Measurements from ENCODE around the gene NBEAL2. TPM values are rescaled to one million over a fixed set of nuclear protein-coding genes. Genes with fewer than 3 reads are reported as not detected.

Gene NBEAL2
- total RNA-seq, 1 donor from 2014 or later = 202 TPM

GRCh38 chr3:47047673-47048072, 68.2 kb downstream of the NBEAL2 start:
- DNase-seq (ENCODE audit: low spot score) = no peak
- Mint-ChIP-seq H3K9me3 (ENCODE audit: unreplicated experiment) (no peaks in the 10 kb centered on the region), H3K27ac (ENCODE audit: unreplicated experiment) (no peak overlapping the region), H3K4me3 (ENCODE audit: unreplicated experiment) (no peak overlapping the region), H3K27me3 (ENCODE audit: unreplicated experiment) (peaks cover 1% of the 10 kb centered on the region), H3K4me1 (ENCODE audit: unreplicated experiment) (no peaks in the 10 kb centered on the region), H3K36me3 (ENCODE audit: low read depth, unreplicated experiment) (peaks cover 6% of the 10 kb centered on the region)
- no peak for TF ChIP-seq CTCF (IDR thresholded peaks at IDR 0.05; ENCODE audit: unreplicated experiment)

DNA sequence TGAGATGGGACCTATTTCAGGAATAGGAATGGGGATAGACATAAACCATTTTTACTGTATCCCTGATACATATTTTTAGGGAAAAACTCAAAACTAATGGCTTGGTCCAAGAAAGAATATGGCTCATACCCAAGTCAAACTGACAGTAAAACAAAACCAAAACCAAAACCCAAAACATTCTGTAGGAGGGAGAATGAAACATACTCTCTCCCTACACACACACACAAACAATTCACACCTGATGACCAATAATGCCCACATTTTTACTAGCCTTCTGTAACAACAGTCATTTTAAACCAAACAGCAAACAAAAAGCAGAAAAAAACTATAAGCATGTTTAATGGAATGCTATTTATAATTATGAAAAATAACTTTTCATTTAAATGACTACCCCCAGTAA, 74.9 kb downstream of the NBEAL2 start:
- Mint-ChIP-seq H3K4me1 (ENCODE audit: unreplicated experiment) (no peaks in the 10 kb centered on the region), H3K4me3 (ENCODE audit: unreplicated experiment) (no peak overlapping the region), H3K27ac (ENCODE audit: unreplicated experiment) (no peak overlapping the region), H3K27me3 (ENCODE audit: unreplicated experiment) (peaks cover 1% of the 10 kb centered on the region), H3K9me3 (ENCODE audit: unreplicated experiment) (no peaks in the 10 kb centered on the region), H3K36me3 (ENCODE audit: low read depth, unreplicated experiment) (peaks cover 4% of the 10 kb centered on the region)
- DNase-seq (ENCODE audit: low spot score) = no peak
- TF ChIP-seq CTCF (IDR thresholded peaks at IDR 0.05; ENCODE audit: unreplicated experiment) = no peak

DNA sequence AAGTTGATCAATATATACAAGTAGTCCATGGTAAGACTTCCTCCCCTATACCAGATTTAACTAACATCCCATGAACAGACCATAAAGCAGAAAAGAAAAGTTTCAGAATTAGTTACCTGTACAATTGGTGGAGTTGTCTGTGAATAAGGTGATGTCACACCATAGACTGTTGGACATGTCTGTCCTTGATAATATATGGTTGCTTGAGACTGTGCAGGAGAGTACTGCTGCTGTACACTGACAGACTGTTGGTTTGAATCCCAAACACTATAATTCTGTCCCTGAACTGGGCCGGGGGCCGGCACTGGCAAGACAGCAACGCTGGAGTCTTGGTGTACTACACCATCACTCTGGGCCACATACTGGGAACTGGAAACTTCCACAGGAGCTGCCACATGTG, 77.2 kb downstream of the NBEAL2 start:
- peaks cover 4% of the 10 kb centered on the region for H3K36me3 Mint-ChIP-seq (ENCODE audit: low read depth, unreplicated experiment)
- H3K27me3 Mint-ChIP-seq (ENCODE audit: unreplicated experiment) = no peaks in the 10 kb centered on the region
- no peaks in the 10 kb centered on the region for H3K4me1 Mint-ChIP-seq (ENCODE audit: unreplicated experiment)
- TF ChIP-seq CTCF (IDR thresholded peaks at IDR 0.05; ENCODE audit: unreplicated experiment) = no peak
- no peak overlapping the region for H3K27ac Mint-ChIP-seq (ENCODE audit: unreplicated experiment)
- no peak for DNase-seq (ENCODE audit: low spot score)
- no peaks in the 10 kb centered on the region for H3K9me3 Mint-ChIP-seq (ENCODE audit: unreplicated experiment)
- H3K4me3 Mint-ChIP-seq (ENCODE audit: unreplicated experiment) = no peak overlapping the region

- DNase-seq (ENCODE audit: low spot score) = no peak
- TF ChIP-seq CTCF (IDR thresholded peaks at IDR 0.05; ENCODE audit: unreplicated experiment) = no peak
- Mint-ChIP-seq H3K4me1 (ENCODE audit: unreplicated experiment) (no peaks in the 10 kb centered on the region), H3K27ac (ENCODE audit: unreplicated experiment) (no peak overlapping the region), H3K36me3 (ENCODE audit: low read depth, unreplicated experiment) (peaks cover 4% of the 10 kb centered on the region), H3K9me3 (ENCODE audit: unreplicated experiment) (no peaks in the 10 kb centered on the region), H3K4me3 (ENCODE audit: unreplicated experiment) (no peak overlapping the region), H3K27me3 (ENCODE audit: unreplicated experiment) (no peaks in the 10 kb centered on the region)
These were observed 77.8 kb downstream of the NBEAL2 start for GRCh38 chr3:47057212-47057671.

Other genes starting within 250 kb of the NBEAL2 start
- not detected for gene MYL3, start 116.2 kb upstream of the NBEAL2 start, total RNA-seq (ENCODE audit: unreplicated experiment)
- 6.2 TPM for gene PTH1R, start 101.9 kb upstream of the NBEAL2 start, total RNA-seq (ENCODE audit: unreplicated experiment)
- gene CCDC12, start 2.9 kb upstream of the NBEAL2 start, total RNA-seq (ENCODE audit: unreplicated experiment) = 36.3 TPM
- 51.4 TPM for gene SETD2, start 184.4 kb downstream of the NBEAL2 start, total RNA-seq (ENCODE audit: unreplicated experiment)